ENCODE measurements around the gene SH3TC1. TPM values are rescaled to one million over a fixed set of nuclear protein-coding genes. Genes with fewer than 3 reads are reported as not detected.
A peak's percentile ranks its signal among the peaks of the same experiment; 100 is the strongest.

The SH3TC1 gene
- total RNA-seq, 1 donor from 2014 or later = 32.1 TPM

DNA sequence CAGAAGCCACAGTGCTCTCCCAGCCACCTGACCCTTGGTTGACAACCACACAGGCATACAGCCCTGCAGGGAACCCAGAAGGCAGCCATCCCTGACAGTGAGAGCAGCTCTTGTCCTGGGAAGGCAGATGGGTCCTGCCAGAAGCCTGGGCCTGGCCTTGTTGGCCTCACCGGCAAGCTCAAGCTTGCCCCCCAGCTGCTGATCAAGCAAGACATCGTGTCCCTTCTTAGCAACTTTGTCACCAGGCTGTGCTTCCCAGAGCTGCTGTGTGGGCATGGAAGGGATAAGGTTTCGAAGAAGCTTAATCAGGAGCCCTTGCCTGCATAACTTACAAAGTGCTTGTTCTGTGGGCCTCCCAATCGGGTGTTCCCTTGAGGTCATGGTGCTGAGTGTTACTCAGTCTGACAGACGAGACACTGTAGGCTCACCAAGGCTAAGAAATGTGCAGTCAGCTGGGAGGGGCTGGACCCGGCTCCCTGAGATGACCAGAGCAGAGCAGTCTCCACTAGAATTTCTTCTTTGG lies 33.7 kb upstream of the SH3TC1 start:
- peak; percentile 26 for DNase-seq (ENCODE audit: low read depth)
- TF ChIP-seq CTCF (IDR thresholded peaks at IDR 0.05; ENCODE audit: insufficient read depth, low read length, severe bottlenecking) = no peak
- no peaks in the 10 kb centered on the region for H3K36me3 ChIP-seq (ENCODE audit: control insufficient read depth, insufficient read depth, low read length)
- FAIRE-seq = no peak
- H3K4me3 ChIP-seq (ENCODE audit: low read depth, low read length) = no peak overlapping the region
- no peaks in the 10 kb centered on the region for H3K27me3 ChIP-seq (ENCODE audit: control insufficient read depth, insufficient read depth, low read length)

GRCh38 chr4:8167291-8167690 lies 31.8 kb upstream of the SH3TC1 start:
- no peak for TF ChIP-seq CTCF (IDR thresholded peaks at IDR 0.05; ENCODE audit: insufficient read depth, low read length, severe bottlenecking)
- Histone ChIP-seq H3K27me3 (ENCODE audit: control insufficient read depth, insufficient read depth, low read length) (no peaks in the 10 kb centered on the region), H3K36me3 (ENCODE audit: control insufficient read depth, insufficient read depth, low read length) (no peaks in the 10 kb centered on the region), H3K4me3 (ENCODE audit: low read depth, low read length) (no peak overlapping the region)
- no peak for FAIRE-seq
- no peak for DNase-seq (ENCODE audit: low read depth)

- TF ChIP-seq CTCF (IDR thresholded peaks at IDR 0.05; ENCODE audit: insufficient read depth, low read length, severe bottlenecking) = no peak
- no peaks in the 10 kb centered on the region for H3K36me3 ChIP-seq (ENCODE audit: control insufficient read depth, insufficient read depth, low read length)
- H3K27me3 ChIP-seq (ENCODE audit: control insufficient read depth, insufficient read depth, low read length) = no peaks in the 10 kb centered on the region
- no peak for FAIRE-seq
- H3K4me3 ChIP-seq (ENCODE audit: low read depth, low read length) = no peak overlapping the region
- DNase-seq (ENCODE audit: low read depth) = no peak
These were observed 31.3 kb upstream of the SH3TC1 start for GRCh38 chr4:8167815-8168214.

GRCh38 chr4:8168232-8168631 lies 30.9 kb upstream of the SH3TC1 start:
- Histone ChIP-seq H3K36me3 (ENCODE audit: control insufficient read depth, insufficient read depth, low read length) (no peaks in the 10 kb centered on the region), H3K4me3 (ENCODE audit: low read depth, low read length) (no peak overlapping the region), H3K27me3 (ENCODE audit: control insufficient read depth, insufficient read depth, low read length) (no peaks in the 10 kb centered on the region)
- peak; percentile 35 for TF ChIP-seq CTCF (IDR thresholded peaks at IDR 0.05; ENCODE audit: insufficient read depth, low read length, severe bottlenecking)
- no peak for DNase-seq (ENCODE audit: low read depth)
- no peak for FAIRE-seq

- no peak overlapping the region for H3K4me3 ChIP-seq (ENCODE audit: low read depth, low read length)
- no peak for TF ChIP-seq CTCF (IDR thresholded peaks at IDR 0.05; ENCODE audit: insufficient read depth, low read length, severe bottlenecking)
- FAIRE-seq (no peak), DNase-seq (ENCODE audit: low read depth) (no peak)
- no peaks in the 10 kb centered on the region for H3K27me3 ChIP-seq (ENCODE audit: control insufficient read depth, insufficient read depth, low read length)
- H3K36me3 ChIP-seq (ENCODE audit: control insufficient read depth, insufficient read depth, low read length) = no peaks in the 10 kb centered on the region
These were observed 30.1 kb upstream of the SH3TC1 start for GRCh38 chr4:8168832-8169598.

All from bronchial epithelial cell (primary cell).